Endothelial cell of umbilical vein (primary cell): ENCODE data around the gene CALML5.

Experiments
- EZH2 ChIP-seq: IDR thresholded peaks from 2 replicates; pipeline ENCODE4 v1.6.1; 2012; ENCODE audit warnings: borderline replicate concordance, low read depth, mild to moderate bottlenecking, moderate library complexity, low read length, inconsistent platforms; ENCODE audit not compliant: severe bottlenecking
- FOS ChIP-seq: IDR thresholded peaks from 2 replicates; pipeline ENCODE4 v1.6.1; 2011; ENCODE audit warnings: mild to moderate bottlenecking, low read length, moderate library complexity, borderline replicate concordance; ENCODE audit not compliant: insufficient read depth
- JUN ChIP-seq: IDR thresholded peaks from 2 replicates; pipeline ENCODE4 v1.6.1; 2011; ENCODE audit warnings: borderline replicate concordance, low read depth; ENCODE audit not compliant: insufficient read length, insufficient read depth
- MYC ChIP-seq: IDR thresholded peaks from one replicate; pipeline ENCODE4 v1.6.1; 2011; ENCODE audit warnings: mild to moderate bottlenecking, low read depth, low read length
- POLR2A ChIP-seq: IDR thresholded peaks from 2 replicates; pipeline ENCODE4 v1.6.1; 2012; ENCODE audit warnings: low read depth, mild to moderate bottlenecking, control low read depth, low read length
- POLR2AphosphoS5 ChIP-seq: IDR thresholded peaks from 2 replicates; pipeline ENCODE4 v1.6.1; 2012; ENCODE audit warnings: low read depth, mild to moderate bottlenecking, control low read depth, low read length, moderate library complexity; ENCODE audit not compliant: insufficient read depth
- TF ChIP-seq, protein P1 (sequence below), 2 donors: IDR thresholded peaks; 1 replicate in 1 of 2; 2 replicates in 1 of 2; pipeline ENCODE4 v1.5.1; 2011; ENCODE audit warnings: low read length in 2 of 2, mild to moderate bottlenecking in 2 of 2, moderate library complexity in 2 of 2, control low read depth in 1 of 2, inconsistent platforms in 1 of 2, low read depth in 1 of 2; ENCODE audit not compliant: insufficient read depth in 1 of 2; ENCODE audit errors: extremely low read depth in 1 of 2
- TF ChIP-seq, protein P2 (sequence below): IDR thresholded peaks from 2 replicates; pipeline ENCODE4 v1.6.1; 2011; ENCODE audit not compliant: insufficient read depth, insufficient read length

GRCh38 chr10:5467634-5468255 is 31.6 kb downstream of the CALML5 start:
- TF ChIP-seq, protein P1, sequence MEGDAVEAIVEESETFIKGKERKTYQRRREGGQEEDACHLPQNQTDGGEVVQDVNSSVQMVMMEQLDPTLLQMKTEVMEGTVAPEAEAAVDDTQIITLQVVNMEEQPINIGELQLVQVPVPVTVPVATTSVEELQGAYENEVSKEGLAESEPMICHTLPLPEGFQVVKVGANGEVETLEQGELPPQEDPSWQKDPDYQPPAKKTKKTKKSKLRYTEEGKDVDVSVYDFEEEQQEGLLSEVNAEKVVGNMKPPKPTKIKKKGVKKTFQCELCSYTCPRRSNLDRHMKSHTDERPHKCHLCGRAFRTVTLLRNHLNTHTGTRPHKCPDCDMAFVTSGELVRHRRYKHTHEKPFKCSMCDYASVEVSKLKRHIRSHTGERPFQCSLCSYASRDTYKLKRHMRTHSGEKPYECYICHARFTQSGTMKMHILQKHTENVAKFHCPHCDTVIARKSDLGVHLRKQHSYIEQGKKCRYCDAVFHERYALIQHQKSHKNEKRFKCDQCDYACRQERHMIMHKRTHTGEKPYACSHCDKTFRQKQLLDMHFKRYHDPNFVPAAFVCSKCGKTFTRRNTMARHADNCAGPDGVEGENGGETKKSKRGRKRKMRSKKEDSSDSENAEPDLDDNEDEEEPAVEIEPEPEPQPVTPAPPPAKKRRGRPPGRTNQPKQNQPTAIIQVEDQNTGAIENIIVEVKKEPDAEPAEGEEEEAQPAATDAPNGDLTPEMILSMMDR (IDR thresholded peaks at IDR 0.05; ENCODE audit: extremely low read depth in 1 of 2, insufficient read depth in 1 of 2, low read depth in 1 of 2, low read length in 2 of 2) = no peak
- TF ChIP-seq FOS (no peak), EZH2 (no peak), POLR2A (no peak), POLR2AphosphoS5 (no peak), MYC (no peak), JUN (no peak)
- TF ChIP-seq, protein P2, sequence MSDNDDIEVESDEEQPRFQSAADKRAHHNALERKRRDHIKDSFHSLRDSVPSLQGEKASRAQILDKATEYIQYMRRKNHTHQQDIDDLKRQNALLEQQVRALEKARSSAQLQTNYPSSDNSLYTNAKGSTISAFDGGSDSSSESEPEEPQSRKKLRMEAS = no peak
